Peyer's patch (tissue), 4 donors: ENCODE data around the gene EMC10.

Source experiments
- CTCF ChIP-seq, 6 experiments: fragments of 450-650 bp in 4 of 6; fragments of 200-600 bp in 2 of 6; sonication (generic) in 1 of 6; IDR thresholded peaks; one replicate each; pipeline ENCODE4 v1.5.1; 2017 to 2019; ENCODE audit warnings: antibody characterized with exemption in 6 of 6, mild to moderate bottlenecking in 3 of 6, moderate library complexity in 1 of 6
- POLR2A ChIP-seq, 2 donors: fragments of 450-650 bp; IDR thresholded peaks; one replicate each; pipeline ENCODE4 v1.5.1; 2017; ENCODE audit warnings: antibody characterized with exemption in 2 of 2, mild to moderate bottlenecking in 2 of 2, moderate library complexity in 2 of 2

DNA sequence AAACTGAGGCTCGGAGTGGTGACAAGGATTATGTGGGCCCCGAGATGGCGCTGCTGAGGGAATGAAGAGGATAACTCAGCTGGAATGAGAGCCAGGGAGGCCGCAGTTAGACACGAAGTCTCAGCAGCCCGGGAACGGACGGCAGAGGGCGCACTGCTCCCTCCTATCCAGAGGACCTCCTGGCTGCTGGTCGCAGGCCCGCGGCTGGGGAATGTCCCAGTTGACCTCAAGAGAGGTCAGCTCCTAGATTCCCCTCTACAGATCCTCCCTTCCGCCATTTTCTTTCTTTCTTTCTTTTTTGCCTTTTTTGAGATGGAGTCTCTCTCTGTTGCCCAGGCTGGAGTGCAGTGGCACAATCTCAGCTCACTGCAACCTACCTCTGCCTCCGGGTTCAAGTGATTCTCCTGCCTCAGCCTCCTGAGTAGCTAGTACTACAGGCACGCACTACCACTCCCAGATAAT lies 61.5 kb downstream of the EMC10 start:
- TF ChIP-seq CTCF (IDR thresholded peaks at IDR 0.05) (peak in 5 of 6 experiments; percentile 39 to 64 (median 52)), POLR2A (IDR thresholded peaks at IDR 0.05) (no peak)
